T-helper 2 cell treated with Interferon-gamma antibody and Interleukin-4, amounts not matched to agents 5 μg/mL and 100 μg/mL, for 36 hours (primary cell): ENCODE results near the gene GZF1.

Source experiments
- DNase-seq: peaks from one replicate; pipeline ENCODE4 v3.0.0; 2021; ENCODE audit warnings: low spot score
- H3K27ac Mint-ChIP-seq: one replicate; pipeline ENCODE4 v1.8.0; 2021; ENCODE audit warnings: mild to moderate bottlenecking, mixed read lengths
- H3K27me3 Mint-ChIP-seq: one replicate; pipeline ENCODE4 v1.8.0; 2021; ENCODE audit warnings: low read depth, mixed read lengths
- H3K36me3 Mint-ChIP-seq: one replicate; pipeline ENCODE4 v1.8.0; 2021; ENCODE audit warnings: low read depth, mixed read lengths
- H3K4me1 Mint-ChIP-seq: one replicate; pipeline ENCODE4 v1.8.0; 2021; ENCODE audit warnings: low read depth, mixed read lengths
- H3K4me3 Mint-ChIP-seq: one replicate; pipeline ENCODE4 v1.8.0; 2022; ENCODE audit warnings: mild to moderate bottlenecking, moderate library complexity, mixed read lengths
- H3K9me3 Mint-ChIP-seq: one replicate; pipeline ENCODE4 v1.8.0; 2021; ENCODE audit warnings: mixed read lengths

GZF1 gene

GRCh38 chr20:23368316-23369071 is 6.5 kb downstream of the GZF1 start:
- Mint-ChIP-seq H3K36me3 (peaks cover 64% of the 10 kb centered on the region), H3K27me3 (no peaks in the 10 kb centered on the region), H3K27ac (no peak overlapping the region), H3K4me3 (no peak overlapping the region), H3K9me3 (no peaks in the 10 kb centered on the region), H3K4me1 (peaks cover 28% of the 10 kb centered on the region)
- DNase-seq = no peak

DNA sequence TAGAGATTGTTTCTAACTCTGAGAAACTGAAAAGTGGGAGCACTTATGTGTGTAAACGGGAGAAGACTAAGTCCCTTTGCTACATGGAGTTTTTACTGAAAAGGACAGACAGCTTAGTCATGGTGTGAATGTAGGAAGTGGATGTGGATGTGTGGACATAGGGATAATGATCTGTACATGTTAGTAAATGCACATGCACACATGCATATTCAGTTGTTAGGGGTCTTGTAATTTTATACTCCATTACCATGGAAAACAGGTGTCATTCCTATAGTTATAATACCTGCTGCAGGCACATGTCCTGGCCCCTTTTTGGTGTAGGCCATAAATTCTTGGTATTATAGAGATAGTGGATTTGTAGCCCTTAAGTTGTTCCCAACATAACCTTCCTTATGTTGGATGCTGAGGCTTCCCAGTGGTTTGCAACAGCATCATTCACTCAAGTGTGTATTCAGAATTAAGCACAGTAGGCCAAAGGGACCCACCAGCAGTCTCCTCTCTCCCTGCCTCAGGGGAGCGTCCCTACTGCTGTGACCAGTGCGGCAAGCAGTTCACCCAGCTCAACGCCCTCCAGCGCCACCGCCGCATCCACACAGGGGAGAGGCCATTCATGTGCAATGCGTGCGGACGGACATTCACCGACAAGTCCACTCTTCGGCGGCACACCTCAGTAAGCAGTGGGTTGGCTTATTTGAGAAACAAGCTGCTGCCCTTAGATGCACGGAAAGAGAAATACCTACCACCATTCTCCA is 7.3 kb downstream of the GZF1 start:
- Mint-ChIP-seq H3K27ac (no peak overlapping the region), H3K4me1 (peaks cover 24% of the 10 kb centered on the region), H3K36me3 (peaks cover 69% of the 10 kb centered on the region), H3K27me3 (no peaks in the 10 kb centered on the region), H3K4me3 (no peak overlapping the region), H3K9me3 (no peaks in the 10 kb centered on the region)
- no peak for DNase-seq

- H3K4me1 Mint-ChIP-seq = peaks cover 15% of the 10 kb centered on the region
- H3K27ac Mint-ChIP-seq = no peak overlapping the region
- DNase-seq = no peak
- no peaks in the 10 kb centered on the region for H3K9me3 Mint-ChIP-seq
- H3K4me3 Mint-ChIP-seq = no peak overlapping the region
- peaks cover 64% of the 10 kb centered on the region for H3K36me3 Mint-ChIP-seq
- no peaks in the 10 kb centered on the region for H3K27me3 Mint-ChIP-seq
Observed at GRCh38 chr20:23370274-23370673, 8.3 kb downstream of the GZF1 start.

DNA sequence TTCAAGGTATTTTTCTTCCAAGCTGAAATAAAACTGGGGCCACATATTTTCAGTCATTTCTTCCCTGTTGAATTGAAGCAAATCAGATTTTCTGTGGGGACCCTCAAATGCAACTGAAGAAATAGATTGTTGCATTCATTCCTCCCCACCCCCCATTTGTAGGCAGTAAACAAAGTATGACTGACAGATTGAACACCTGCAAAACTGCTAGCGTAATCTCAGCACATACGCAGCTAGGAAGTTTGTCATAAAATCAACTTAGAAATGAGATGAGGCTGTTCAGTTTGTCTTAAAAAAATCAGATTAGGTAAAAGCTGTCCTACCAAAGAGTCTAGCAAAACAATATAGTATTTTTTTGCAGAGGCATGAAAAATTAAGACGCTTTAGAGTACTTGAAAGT is 8.9 kb downstream of the GZF1 start:
- Mint-ChIP-seq H3K27ac (no peak overlapping the region), H3K27me3 (no peaks in the 10 kb centered on the region)

DNA sequence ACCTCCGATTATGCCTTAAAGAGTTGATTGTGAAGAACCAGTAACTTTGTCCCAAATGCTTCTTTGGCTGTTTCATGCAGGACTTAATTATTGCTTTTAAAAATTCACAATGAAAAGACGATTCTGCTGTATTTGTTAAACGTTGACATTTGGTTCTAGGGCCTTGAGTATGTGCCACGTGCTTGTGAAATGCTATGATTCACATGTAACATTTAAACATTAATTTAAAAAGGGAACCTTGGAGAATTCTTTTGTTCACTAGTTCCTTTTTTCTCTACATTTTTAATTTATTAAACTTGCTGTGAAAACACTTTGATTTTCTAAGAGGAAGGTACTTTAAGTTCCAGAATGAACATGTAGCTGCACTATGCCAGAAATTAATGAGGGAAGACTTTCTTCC is 9.5 kb downstream of the GZF1 start:
- H3K27me3 Mint-ChIP-seq = no peaks in the 10 kb centered on the region
- H3K4me1 Mint-ChIP-seq = peaks cover 11% of the 10 kb centered on the region
- H3K36me3 Mint-ChIP-seq = peaks cover 69% of the 10 kb centered on the region
- no peak for DNase-seq
- H3K4me3 Mint-ChIP-seq = no peak overlapping the region
- no peaks in the 10 kb centered on the region for H3K9me3 Mint-ChIP-seq
- no peak overlapping the region for H3K27ac Mint-ChIP-seq

More for the DNA sequence above, 8.9 kb downstream of the GZF1 start:
- peaks cover 69% of the 10 kb centered on the region for H3K36me3 Mint-ChIP-seq
- DNase-seq = no peak
- H3K4me3 Mint-ChIP-seq = no peak overlapping the region
- H3K9me3 Mint-ChIP-seq = no peaks in the 10 kb centered on the region
- H3K4me1 Mint-ChIP-seq = peaks cover 18% of the 10 kb centered on the region

- Mint-ChIP-seq H3K27ac (no peak overlapping the region), H3K4me3 (no peak overlapping the region), H3K9me3 (no peaks in the 10 kb centered on the region), H3K36me3 (peaks cover 64% of the 10 kb centered on the region), H3K4me1 (peaks cover 3% of the 10 kb centered on the region), H3K27me3 (no peaks in the 10 kb centered on the region)
- DNase-seq = no peak
Observed at GRCh38 chr20:23374441-23374840, 12.5 kb downstream of the GZF1 start.

DNA sequence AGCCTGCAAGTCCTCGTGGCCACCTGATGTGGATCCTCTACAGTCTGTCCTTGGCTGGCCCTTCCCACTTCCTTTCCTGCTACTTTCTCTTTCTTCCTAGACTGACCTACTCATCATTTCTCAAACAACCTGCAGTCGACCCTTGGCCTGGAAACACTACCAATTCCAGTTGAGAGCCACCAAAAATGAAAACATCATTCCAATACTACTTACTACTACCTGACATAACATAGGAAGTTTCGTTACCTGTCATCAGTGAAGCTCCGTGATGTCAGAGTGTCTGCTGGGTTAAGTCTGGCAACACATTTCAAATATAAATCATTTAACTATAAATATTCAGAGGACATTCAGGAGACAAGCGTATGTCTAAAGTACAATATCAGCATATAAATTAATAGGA is 13.8 kb downstream of the GZF1 start:
- H3K27ac Mint-ChIP-seq = no peak overlapping the region
- peaks cover 3% of the 10 kb centered on the region for H3K4me1 Mint-ChIP-seq
- H3K9me3 Mint-ChIP-seq = no peaks in the 10 kb centered on the region

GRCh38 chr20:23379772-23380171 is 17.8 kb downstream of the GZF1 start:
- Mint-ChIP-seq H3K27ac (no peak overlapping the region), H3K36me3 (peaks cover 58% of the 10 kb centered on the region), H3K9me3 (no peaks in the 10 kb centered on the region), H3K4me3 (no peak overlapping the region), H3K4me1 (peaks cover 9% of the 10 kb centered on the region), H3K27me3 (no peaks in the 10 kb centered on the region)
- DNase-seq = no peak

More for the DNA sequence above, 13.8 kb downstream of the GZF1 start:
- H3K36me3 Mint-ChIP-seq = peaks cover 63% of the 10 kb centered on the region
- no peak for DNase-seq
- no peaks in the 10 kb centered on the region for H3K27me3 Mint-ChIP-seq
- no peak overlapping the region for H3K4me3 Mint-ChIP-seq

DNA sequence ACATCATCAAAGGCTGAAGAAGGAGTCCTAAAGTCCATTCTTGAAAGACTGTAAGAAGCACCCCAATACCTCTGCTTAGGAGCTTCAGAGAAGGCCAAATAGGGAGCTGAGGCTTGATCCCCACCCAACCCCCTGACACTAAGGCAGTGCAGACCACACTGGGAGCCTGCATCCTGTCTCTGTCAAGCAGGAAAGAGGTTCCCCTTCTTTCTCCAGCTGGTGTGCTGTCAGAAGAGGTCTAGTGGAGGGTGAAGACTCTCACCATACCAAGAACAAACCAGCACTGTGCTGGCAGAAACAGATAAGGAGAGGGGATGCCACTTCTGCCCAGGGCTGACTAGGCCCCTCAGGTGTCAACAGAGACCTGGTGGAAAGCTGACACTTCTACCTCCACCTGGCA is 19.9 kb downstream of the GZF1 start:
- peaks cover 7% of the 10 kb centered on the region for H3K4me1 Mint-ChIP-seq
- DNase-seq = no peak
- H3K4me3 Mint-ChIP-seq = no peak overlapping the region
- no peaks in the 10 kb centered on the region for H3K27me3 Mint-ChIP-seq
- H3K27ac Mint-ChIP-seq = no peak overlapping the region
- H3K36me3 Mint-ChIP-seq = peaks cover 48% of the 10 kb centered on the region
- no peaks in the 10 kb centered on the region for H3K9me3 Mint-ChIP-seq

- Mint-ChIP-seq H3K9me3 (no peaks in the 10 kb centered on the region), H3K36me3 (peaks cover 46% of the 10 kb centered on the region), H3K4me3 (no peak overlapping the region), H3K27me3 (no peaks in the 10 kb centered on the region), H3K27ac (no peak overlapping the region), H3K4me1 (peaks cover 7% of the 10 kb centered on the region)
- no peak for DNase-seq
Observed at GRCh38 chr20:23386304-23387117, 24.5 kb downstream of the GZF1 start.

GRCh38 chr20:23387118-23387443 is 25.1 kb downstream of the GZF1 start:
- no peak overlapping the region for H3K27ac Mint-ChIP-seq
- H3K9me3 Mint-ChIP-seq = no peaks in the 10 kb centered on the region
- H3K36me3 Mint-ChIP-seq = peaks cover 46% of the 10 kb centered on the region
- H3K4me3 Mint-ChIP-seq = no peak overlapping the region
- H3K4me1 Mint-ChIP-seq = peaks cover 4% of the 10 kb centered on the region
- no peaks in the 10 kb centered on the region for H3K27me3 Mint-ChIP-seq
- DNase-seq = no peak

DNA sequence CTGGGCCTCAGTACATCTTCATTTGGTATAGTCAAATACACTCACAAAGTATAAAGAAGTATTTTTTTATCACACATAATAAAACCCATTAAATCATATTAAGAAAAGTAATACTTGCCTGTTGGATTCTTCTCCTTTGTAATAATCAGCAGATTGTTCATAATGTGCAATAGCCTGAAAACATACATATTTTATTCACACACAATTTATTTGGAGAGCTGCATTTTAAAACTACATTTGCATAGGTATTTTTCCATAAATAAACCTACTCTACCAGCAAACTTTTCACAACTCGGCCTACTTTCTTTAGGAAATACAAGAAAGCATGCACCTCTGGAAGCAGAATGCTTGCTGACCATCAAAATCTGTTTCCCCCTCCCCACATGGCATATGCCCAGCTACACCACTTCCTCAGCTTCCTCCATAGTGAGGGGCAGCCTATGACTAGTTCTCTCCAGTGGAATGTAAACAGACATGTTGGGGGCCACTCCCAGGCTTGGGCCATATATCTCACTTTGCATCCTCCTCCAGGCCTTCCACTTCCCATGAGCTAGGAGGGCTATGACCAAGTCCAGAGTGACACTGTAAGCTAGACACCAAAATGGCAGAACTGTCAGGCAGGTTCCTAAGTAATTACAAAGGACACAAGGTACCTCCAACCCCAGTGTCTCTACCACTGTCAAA is 28.3 kb downstream of the GZF1 start:
- Mint-ChIP-seq H3K27me3 (no peaks in the 10 kb centered on the region), H3K36me3 (peaks cover 48% of the 10 kb centered on the region), H3K4me3 (no peak overlapping the region), H3K9me3 (no peaks in the 10 kb centered on the region), H3K27ac (no peak overlapping the region), H3K4me1 (no peaks in the 10 kb centered on the region)
- no peak for DNase-seq

GRCh38 chr20:23391707-23392310 is 29.8 kb downstream of the GZF1 start:
- Mint-ChIP-seq H3K4me1 (peaks cover 1% of the 10 kb centered on the region), H3K36me3 (peaks cover 43% of the 10 kb centered on the region), H3K27me3 (no peaks in the 10 kb centered on the region), H3K9me3 (no peaks in the 10 kb centered on the region), H3K4me3 (no peak overlapping the region), H3K27ac (no peak overlapping the region)
- no peak for DNase-seq
